NCI-H2196 (cell line): ENCODE data around the gene CTSO.

ENCODE experiments used
- DNase-seq: peaks from one replicate; lab custom pipeline; 2025; ENCODE audit not compliant: unreplicated experiment; lab: John Stamatoyannopoulos, UW

The CTSO gene

DNA sequence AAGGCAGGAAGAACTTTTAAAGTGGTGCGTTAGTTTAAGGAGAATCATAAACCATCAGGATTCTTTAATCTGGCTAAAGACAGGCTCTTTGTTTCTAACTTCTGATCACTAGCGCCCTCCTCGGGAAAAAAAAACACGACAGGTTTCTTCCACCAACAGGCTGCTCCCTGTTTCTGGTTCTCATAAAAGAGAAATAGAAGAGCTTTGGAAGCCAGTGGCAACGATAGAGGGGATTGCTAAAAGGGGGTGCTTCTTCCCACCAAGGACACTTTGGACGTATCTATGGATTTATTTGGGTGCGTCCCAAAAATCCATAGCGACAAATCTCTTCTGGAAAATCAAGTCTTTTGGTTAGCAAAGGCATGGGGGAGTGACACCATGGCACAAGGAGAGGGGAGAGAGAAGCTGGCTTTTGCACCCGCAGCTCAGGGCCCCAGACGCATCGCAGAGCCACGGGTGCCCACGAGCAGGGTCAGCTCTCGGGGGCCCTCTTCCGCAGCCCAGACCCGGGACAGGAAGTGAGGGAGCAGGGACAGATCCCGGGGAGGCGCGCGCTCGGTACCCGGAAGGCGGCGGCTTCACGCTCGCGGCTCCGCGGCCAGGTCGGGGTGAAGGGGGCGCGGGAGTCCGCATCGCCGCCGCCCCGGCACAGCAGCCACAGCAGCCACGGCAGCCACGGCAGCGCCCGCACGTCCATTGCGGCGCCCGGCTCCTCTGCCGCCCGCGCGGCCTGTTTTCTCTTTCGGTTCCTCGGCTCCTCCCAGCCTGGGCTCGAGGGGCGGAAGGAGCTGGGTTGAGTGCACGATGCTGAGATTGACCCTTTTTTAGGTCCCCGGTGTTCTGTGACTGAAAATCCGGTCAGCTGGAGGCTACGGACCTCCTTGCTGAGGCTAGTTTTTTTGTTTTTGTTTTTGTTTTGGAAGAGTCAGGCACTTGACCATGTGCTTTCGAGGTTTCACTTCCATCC lies at the start of gene CTSO:
Gene CTSO, minus strand, starts transcription at position 716 of the 967 bp plus-strand sequence. Its CDS starts 19 bp downstream, at position 697.
- peak; percentile 37 for DNase-seq

DNA sequence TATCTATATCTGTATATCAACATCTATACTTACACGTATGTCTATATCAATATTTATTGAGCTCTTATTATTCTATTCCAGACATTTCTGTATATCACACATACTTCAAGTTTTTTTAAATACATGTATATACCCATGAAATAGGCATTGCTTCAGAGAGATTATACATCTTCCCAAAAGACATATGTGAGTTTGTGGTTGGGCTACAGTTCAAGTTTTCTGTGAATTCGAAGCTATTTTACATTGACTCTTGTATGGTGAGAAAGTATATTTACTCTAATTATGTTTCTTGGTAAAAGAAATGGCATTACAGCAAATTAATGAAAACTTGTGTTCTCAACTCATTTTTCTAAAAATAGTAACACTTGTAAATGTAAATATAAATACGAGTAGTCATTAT lies 46.8 kb upstream of the CTSO start:
- no peak for DNase-seq

DNA sequence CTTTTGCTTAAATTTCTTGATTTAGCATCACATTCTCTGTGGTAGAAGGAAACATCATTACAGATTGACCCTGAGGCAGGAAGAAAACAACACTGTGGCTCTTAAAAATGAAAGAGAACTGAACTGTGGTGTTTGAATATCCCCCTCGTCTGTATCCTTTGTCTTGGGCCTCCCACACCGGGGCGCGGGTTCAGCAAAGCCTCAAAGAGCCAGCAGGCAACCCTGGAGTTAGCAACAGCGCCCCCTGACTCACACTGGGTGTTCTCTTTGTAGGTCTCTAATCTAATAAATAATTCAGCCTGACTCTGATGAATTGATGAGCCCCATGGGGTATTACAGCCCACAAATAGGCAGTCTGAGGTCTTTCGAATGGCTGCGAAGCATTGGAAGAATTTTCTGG lies 46.1 kb upstream of the CTSO start:
- no peak for DNase-seq

GRCh38 chr4:155995069-155995468 lies 41.4 kb upstream of the CTSO start:
- no peak for DNase-seq

GRCh38 chr4:155984106-155984797 lies 30.6 kb upstream of the CTSO start:
- no peak for DNase-seq

DNA sequence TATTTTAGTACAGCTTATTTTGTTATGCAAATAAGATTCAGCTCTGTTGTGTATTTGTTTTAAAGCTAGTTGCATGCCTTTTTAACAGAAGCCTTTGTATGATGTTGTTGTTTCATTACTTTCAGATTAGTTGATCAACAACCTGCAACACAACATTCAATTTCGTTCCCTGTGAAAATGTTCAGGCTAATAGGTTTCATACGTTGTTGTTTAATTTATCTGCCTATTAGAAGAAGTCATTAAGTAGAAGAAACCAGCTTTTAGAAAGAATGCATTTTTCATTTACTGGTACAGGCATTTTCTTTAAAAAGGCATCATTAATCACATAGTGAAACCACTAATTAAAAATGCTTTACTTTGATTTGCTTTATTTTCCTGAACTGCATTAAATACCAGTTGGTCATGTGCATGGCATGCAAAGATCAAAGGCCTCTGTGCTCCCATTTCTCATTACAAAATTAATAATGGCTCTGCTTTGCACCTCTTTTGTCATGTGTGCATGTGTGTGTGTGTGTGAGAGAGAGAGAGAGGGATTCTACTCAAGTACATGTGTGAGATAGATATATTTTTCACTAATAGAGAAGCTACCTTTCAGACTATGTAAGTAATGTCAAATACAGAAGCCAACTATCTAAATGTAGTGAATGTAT lies 29.2 kb upstream of the CTSO start:
- DNase-seq: no peak

GRCh38 chr4:155978810-155979209 lies 25.1 kb upstream of the CTSO start:
- no peak for DNase-seq

GRCh38 chr4:155975511-155975910 lies 21.8 kb upstream of the CTSO start:
- no peak for DNase-seq

DNA sequence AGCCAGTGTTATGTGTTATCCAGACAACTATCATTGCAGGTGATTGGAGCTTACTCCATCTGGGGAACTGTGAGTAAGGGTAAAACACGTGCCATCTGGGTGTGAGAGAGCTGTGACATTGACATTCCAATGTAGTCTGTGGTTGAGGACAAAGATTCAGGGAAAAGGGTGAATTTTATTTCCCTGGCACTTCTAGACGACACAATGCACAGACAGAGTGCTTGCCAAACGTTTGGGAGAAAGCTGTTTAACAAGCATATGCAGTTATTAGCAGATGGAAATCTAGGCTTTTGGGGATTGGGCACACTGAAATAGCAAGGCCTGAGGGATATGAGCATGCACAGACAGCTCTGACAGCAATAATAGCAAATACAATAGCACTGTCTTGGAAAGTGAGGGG lies 21.3 kb upstream of the CTSO start:
- DNase-seq: no peak

DNA sequence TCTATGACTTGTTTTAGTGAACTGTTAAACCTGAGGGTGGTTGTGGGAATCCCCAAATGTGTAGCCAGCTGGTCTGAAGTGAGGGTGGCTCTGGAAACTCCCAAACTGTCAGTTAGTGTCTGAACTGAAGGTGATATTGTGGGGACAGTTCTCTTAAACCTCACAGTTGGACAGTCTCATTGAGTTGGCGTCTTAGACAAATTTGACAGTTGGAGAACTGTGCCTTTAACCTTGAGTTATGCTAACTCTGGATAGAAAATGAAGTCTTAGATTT lies 20.7 kb upstream of the CTSO start:
- no peak for DNase-seq

DNA sequence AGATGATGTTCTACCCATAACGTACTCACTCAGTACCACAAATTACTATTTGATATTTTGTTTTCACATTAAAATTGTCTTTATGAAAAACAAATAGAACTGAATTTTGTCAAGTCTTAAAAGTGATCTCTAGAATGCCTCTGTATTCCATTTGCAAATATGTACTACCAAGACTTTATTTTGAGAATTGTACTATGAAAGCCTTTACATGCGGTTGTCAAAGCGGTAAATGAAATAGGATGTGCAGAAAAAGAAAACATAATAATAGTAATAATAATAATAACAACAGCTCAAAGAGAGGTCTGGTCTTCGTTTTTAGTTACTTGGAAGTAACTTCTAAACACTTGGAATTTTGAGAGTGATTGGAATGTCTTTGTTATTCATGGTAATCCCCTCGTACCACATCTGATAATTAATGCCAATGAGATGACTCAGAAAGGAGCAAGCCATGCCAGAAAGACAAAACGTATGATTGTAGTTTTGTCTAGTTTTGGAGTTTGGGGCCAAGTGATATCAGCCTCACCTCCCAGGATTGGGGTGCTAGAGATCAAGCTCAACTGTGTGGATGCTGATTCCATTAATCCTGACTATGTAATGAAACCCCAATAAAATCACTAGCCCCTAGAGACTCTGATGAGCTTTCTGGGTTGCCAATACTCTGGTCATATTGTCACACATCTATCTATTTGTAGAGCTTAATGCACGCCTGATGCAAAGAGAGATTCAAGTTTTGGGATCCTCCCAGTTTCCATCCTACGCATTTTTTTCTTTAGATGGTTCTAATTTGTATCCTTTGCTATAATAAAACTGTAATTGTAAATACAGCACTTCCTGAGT lies 20.2 kb upstream of the CTSO start:
- no peak for DNase-seq

DNA sequence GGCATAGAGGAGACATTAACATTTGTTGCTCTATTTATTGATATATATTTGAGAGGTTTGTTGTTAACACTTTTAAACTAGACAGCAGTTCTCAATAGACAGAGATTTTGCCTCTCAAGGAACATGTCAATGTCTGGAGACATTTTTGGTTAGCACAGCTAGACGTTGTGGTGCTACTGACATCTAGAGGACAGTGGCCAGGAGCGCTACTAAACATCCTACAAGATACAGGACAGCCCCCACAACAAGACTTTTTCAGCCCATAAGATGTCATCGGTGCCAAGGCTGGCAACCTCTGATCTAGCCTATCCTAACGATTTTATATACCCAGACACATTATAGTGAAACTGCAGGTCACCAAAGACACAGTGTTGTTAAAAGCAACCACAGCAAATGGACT lies 18.4 kb upstream of the CTSO start:
- no peak for DNase-seq

DNA sequence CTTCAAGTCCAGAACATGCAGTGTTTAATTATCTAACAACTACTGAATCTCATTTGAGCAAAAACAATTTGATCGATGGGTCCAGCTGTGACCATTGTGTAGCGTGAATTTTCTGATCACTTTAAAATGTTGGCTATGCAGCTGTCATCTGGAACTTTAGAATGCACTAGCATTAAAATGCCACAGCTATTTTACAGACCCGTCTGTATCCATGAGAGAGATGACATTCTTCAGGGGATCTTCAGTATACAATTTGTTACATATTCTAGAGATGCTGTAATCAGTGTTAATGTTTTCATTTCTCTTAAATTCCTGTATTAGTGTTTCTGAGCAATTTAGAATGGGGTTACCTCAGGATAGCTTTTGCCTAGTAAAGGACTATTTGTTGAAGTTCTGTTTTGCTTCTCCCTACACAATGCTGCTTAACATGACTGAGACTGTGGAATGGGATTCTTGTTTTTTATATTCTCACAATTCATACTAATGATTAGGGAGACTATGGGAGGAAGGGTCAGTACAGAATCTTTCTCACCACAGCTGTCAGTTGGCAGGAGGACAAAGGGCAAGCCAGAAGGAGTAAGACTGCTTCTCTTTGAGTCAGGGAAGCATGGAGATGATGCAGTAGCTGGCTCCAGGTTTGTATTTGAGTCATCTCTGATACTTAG lies 13.2 kb upstream of the CTSO start:
- DNase-seq: no peak

DNA sequence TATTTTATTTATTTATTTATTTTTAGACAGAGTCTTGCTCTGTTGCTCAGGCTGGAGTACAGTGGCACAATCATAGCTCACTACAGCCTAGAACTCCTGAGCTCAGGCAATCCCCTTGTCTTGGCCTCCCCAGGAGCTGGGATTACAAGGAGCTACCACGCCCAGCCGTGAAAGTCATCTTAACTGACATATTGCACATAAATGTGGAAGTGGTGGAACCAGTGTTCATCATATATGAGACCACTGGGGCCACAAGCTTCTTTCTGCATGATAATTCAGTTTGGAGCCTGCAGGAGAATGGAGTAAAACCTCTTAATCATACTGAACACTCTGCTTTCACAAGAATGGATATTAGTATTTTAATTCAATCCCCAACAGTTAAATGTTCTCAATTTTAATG lies 12.5 kb upstream of the CTSO start:
- DNase-seq: no peak

DNA sequence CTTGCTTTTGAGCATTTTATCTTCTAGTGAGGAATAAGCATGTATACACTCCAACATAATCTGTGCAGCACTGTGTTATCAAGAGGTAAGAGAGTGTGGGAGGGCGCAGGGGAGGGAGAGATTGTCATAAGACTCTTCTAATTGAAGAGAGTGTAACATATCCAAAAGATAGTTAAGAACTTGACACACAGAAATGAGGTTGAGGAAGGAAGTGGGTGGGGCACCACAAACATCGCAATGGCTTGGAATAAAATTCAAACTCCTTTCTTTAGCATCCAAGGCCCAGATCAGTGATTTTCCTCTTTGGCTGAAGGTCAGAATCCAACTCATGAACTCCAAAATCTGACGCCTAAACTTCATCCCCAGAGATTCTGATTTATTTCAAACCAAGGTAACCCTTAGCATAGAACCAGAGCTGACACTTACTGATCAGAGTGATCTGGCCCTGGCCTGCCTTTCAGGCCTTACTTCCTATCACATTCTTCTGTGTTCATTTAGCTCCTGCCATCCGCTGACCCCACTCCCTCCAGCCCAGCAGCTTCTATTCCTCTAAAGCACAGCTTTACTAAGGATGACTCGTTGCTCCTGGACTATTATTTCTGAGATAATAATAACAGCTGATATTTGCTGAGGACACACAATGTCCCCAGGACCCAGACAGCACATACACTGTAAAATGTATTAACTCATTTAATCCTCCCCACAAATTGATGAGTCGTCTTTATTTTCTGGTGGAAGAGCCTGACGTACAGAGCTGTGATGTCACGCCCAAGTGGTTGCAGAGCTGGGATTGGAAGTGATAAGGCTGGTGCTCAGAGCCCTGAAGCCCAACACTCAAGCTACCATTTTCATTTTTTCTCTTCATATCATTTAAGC lies 10.6 kb upstream of the CTSO start:
- DNase-seq: no peak

- no peak for DNase-seq
Measured at GRCh38 chr4:155962767-155963166, 9.1 kb upstream of the CTSO start.

DNA sequence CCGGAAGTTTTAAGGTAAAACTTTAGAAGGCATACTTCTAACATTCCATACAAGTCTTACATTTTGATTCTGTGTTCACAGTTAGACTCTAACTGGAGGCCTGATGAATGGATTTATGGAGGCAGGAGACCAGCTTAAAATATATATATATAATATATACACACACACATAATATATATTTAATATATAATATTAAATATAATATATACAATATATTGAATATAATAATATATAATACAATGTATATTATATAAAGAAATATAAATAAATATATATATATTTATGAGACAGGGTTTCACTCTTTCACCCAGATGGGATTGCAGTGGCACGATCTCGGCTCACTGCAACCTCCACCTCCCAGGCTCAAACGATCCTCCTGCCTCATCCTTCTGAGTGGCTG lies 7.9 kb upstream of the CTSO start:
- DNase-seq: no peak

DNA sequence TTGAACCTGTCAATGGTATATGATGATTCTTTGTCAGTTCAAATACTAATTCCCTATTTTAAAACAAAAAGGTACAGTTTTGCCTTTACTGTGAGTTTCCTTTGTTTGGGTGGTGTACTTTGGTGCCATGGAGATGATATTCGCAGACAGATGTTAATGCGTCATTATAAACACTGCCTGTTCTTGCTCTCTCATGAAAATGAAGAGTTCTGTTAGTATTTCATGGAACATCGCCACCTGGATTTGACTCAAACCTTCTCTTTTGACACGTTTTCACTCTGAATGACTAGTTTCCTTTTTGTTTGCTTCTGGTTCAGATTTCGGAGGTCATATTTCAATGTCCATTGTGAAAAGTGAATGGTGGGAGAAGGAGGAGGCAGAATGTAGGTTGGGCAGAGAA lies 6.9 kb upstream of the CTSO start:
- no peak for DNase-seq

- DNase-seq: no peak
Measured at GRCh38 chr4:155959417-155959816, 5.8 kb upstream of the CTSO start.

DNA sequence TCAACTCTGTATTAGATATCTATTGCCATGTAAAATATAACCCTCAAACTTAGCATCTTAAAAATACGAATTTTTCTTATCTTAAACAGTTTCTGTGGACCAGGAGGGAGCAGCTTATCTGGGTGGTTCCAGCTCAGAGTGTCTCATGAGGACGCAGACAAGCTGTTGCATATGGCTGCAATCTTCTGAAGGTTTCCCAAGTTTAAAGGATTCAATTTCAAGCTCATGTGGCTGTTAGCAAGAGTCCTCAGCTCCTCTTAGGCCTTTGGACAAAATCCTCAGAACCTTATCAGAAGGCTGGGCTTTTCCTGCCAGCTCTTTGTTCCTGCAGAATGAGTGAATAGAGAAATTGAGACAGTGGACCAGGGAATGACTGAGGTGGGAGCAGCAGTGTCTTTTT lies 2.8 kb upstream of the CTSO start:
- DNase-seq: no peak
